ENCODE results near the gene ALDH1L1. TPM values are rescaled to one million over a fixed set of nuclear protein-coding genes. Genes with fewer than 3 reads are reported as not detected.

ALDH1L1 gene
- total and polyA plus RNA-seq, 2 of the 4 experiments (the other 2 are of a cell fraction) = not detected

DNA sequence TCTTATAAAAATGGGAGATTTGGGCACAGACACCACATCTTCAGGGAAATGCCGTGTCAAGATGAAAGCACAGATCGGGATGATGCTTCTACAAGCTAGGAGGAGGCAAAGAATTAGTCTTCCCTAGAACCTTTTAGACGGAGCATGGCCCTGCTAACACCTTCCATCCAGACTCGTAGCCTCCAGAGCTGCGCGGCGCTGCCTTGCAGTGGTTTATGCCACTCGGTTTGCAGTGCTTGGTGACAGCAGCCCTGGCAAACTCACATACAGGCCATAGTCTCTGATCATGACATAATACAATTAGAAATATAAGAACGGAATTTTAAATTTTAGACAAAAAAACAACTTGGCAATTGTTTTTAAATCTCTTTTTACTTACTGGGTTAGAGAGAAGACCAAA is 59.3 kb downstream of the ALDH1L1 start:
- 0 out of 2 replicates have a peak, but pooled peaks cover 2% of the 10 kb centered on the region for H3K9me3 ChIP-seq (ENCODE audit: control insufficient read depth, insufficient read depth, low read length)
- no peak for ATAC-seq (ENCODE audit: low read depth)
- H4K20me1 ChIP-seq (ENCODE audit: insufficient read depth, low read length) = no peaks in the 10 kb centered on the region
- H4K8ac ChIP-seq (ENCODE audit: low read depth in 2 of 2, low read length in 2 of 2) = no peak overlapping the region
- H3K27ac ChIP-seq (ENCODE audit: insufficient read depth, low read length) = no peak overlapping the region
- no peaks in the 10 kb centered on the region for H3K36me3 ChIP-seq (ENCODE audit: control insufficient read depth, insufficient read depth, low read length)
- BruUV-seq (replicated peaks) = no TSS peak
- no peak overlapping the region for H2AFZ ChIP-seq (replicated peaks; ENCODE audit: low read length, poor library complexity)
- H2BK20ac ChIP-seq (ENCODE audit: low read depth, low read length) = no peak overlapping the region
- no peak overlapping the region for H2BK120ac ChIP-seq (ENCODE audit: low read depth, low read length)
- no peak overlapping the region for H3K4me3 ChIP-seq (ENCODE audit: insufficient read depth, low read depth, low read length)
- H3K18ac ChIP-seq (ENCODE audit: low read depth, low read length) = no peak overlapping the region
- no peaks in the 10 kb centered on the region for H3K4me1 ChIP-seq (ENCODE audit: control insufficient read depth, insufficient read depth, low read length)
- no peak overlapping the region for H2BK5ac ChIP-seq (ENCODE audit: low read depth, low read length, poor library complexity, severe bottlenecking)
- POLR2A ChIA-PET (ENCODE audit: unreplicated experiment) = no interaction called here
- 71% methylated on average over 1 of the region's 9 CpGs; no CpG with 5 or more reads in 1 of the 2 experiments for WGBS, 2 experiments (ENCODE audit: extremely low coverage in 2 of 2, insufficient read length in 1 of 2)
- CTCF ChIA-PET = interaction anchor here (1.4 to 2.1 kb wide), 2 partner anchors 12 to 14 kb away, joined by 4 to 5 read pairs; no protein-coding TSS in a partner anchor
- H3K9ac ChIP-seq (ENCODE audit: low read depth, low read length) = no peak overlapping the region
- no peak overlapping the region for H4K91ac ChIP-seq (ENCODE audit: insufficient read depth, low read depth, low read length)
- H3K4me2 ChIP-seq (ENCODE audit: low read depth, low read length) = no peak overlapping the region
- H2AK9ac ChIP-seq (replicated peaks; ENCODE audit: low read depth, low read length, poor library complexity) = no peak overlapping the region
- no peak overlapping the region for H3K14ac ChIP-seq (replicated peaks; ENCODE audit: low read depth, low read length)
- H4K5ac ChIP-seq (ENCODE audit: low read depth, low read length) = no peak overlapping the region
- peaks cover 53% of the 10 kb centered on the region for H3K27me3 ChIP-seq (ENCODE audit: control insufficient read depth, insufficient read depth, low read length)
- TF ChIP-seq NFE2L2 (IDR thresholded peaks at IDR 0.05; ENCODE audit: low read depth, low read length) = no peak
- no peak for TF ChIP-seq RAD21 (IDR thresholded peaks at IDR 0.05; ENCODE audit: low read length)
- TF ChIP-seq SMC3 (IDR thresholded peaks at IDR 0.05; ENCODE audit: low read depth, low read length) = no peak
- TF ChIP-seq CHD1 (IDR thresholded peaks at IDR 0.05; ENCODE audit: low read depth, low read length) = no peak
- TF ChIP-seq CEBPB (IDR thresholded peaks at IDR 0.05; ENCODE audit: low read depth, low read length) = no peak
- no peak for TF ChIP-seq RCOR1 (IDR thresholded peaks at IDR 0.05; ENCODE audit: insufficient replicate concordance, low read length)
- TF ChIP-seq FOS (IDR thresholded peaks at IDR 0.05; ENCODE audit: low read depth, low read length) = no peak
- TF ChIP-seq MAZ (IDR thresholded peaks at IDR 0.05; ENCODE audit: borderline replicate concordance, low read depth, low read length) = no peak
- TF ChIP-seq, protein P1, sequence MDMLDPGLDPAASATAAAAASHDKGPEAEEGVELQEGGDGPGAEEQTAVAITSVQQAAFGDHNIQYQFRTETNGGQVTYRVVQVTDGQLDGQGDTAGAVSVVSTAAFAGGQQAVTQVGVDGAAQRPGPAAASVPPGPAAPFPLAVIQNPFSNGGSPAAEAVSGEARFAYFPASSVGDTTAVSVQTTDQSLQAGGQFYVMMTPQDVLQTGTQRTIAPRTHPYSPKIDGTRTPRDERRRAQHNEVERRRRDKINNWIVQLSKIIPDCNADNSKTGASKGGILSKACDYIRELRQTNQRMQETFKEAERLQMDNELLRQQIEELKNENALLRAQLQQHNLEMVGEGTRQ (IDR thresholded peaks at IDR 0.05; ENCODE audit: low read depth, low read length) = no peak
- no peak for TF ChIP-seq MAFK (IDR thresholded peaks at IDR 0.05; ENCODE audit: low read depth, low read length)
- no peak for TF ChIP-seq MXI1 (IDR thresholded peaks at IDR 0.05; ENCODE audit: borderline replicate concordance, low read depth, low read length)
- TF ChIP-seq, protein P2, sequence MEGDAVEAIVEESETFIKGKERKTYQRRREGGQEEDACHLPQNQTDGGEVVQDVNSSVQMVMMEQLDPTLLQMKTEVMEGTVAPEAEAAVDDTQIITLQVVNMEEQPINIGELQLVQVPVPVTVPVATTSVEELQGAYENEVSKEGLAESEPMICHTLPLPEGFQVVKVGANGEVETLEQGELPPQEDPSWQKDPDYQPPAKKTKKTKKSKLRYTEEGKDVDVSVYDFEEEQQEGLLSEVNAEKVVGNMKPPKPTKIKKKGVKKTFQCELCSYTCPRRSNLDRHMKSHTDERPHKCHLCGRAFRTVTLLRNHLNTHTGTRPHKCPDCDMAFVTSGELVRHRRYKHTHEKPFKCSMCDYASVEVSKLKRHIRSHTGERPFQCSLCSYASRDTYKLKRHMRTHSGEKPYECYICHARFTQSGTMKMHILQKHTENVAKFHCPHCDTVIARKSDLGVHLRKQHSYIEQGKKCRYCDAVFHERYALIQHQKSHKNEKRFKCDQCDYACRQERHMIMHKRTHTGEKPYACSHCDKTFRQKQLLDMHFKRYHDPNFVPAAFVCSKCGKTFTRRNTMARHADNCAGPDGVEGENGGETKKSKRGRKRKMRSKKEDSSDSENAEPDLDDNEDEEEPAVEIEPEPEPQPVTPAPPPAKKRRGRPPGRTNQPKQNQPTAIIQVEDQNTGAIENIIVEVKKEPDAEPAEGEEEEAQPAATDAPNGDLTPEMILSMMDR (conservative IDR thresholded peaks at IDR 0.05; ENCODE audit: low read depth, low read length) = no peak
- TF ChIP-seq RFX5 (IDR thresholded peaks at IDR 0.05; ENCODE audit: low read depth, low read length) = no peak
- TF ChIP-seq, protein P3, sequence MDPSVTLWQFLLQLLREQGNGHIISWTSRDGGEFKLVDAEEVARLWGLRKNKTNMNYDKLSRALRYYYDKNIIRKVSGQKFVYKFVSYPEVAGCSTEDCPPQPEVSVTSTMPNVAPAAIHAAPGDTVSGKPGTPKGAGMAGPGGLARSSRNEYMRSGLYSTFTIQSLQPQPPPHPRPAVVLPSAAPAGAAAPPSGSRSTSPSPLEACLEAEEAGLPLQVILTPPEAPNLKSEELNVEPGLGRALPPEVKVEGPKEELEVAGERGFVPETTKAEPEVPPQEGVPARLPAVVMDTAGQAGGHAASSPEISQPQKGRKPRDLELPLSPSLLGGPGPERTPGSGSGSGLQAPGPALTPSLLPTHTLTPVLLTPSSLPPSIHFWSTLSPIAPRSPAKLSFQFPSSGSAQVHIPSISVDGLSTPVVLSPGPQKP (IDR thresholded peaks at IDR 0.05; ENCODE audit: borderline replicate concordance, low read depth, low read length) = no peak
- no peak for TF ChIP-seq BHLHE40 (IDR thresholded peaks at IDR 0.05; ENCODE audit: low read depth, low read length)
- no peak for TF ChIP-seq POLR2A (IDR thresholded peaks at IDR 0.05; ENCODE audit: low read depth, low read length)
- in situ Hi-C loops (cut with MboI; ENCODE audit: low sequenced_read_pairs) = no loop called here
- H3K4ac ChIP-seq (ENCODE audit: low read depth, low read length) = no peak overlapping the region
- no peak for DNase-seq
- no peaks in the 10 kb centered on the region for H3K9me1 ChIP-seq (ENCODE audit: insufficient read depth, low read length)
- H2BK15ac ChIP-seq (ENCODE audit: low read depth, low read length) = no peak overlapping the region
- no peak overlapping the region for H3K56ac ChIP-seq (ENCODE audit: extremely low read depth, insufficient read depth, low read length)
- intact Hi-C loops (cut with micrococcal nuclease) = no loop called here
- no peaks in the 10 kb centered on the region for H3K79me1 ChIP-seq (ENCODE audit: low read depth in 1 of 2, low read length in 2 of 2)
- dilution Hi-C loops (cut with HindIII; ENCODE audit: low sequenced_read_pairs, unreplicated experiment) = no loop called here
- no peak overlapping the region for H3K23ac ChIP-seq (ENCODE audit: low read depth, low read length)
- no peak overlapping the region for H2AK5ac ChIP-seq (ENCODE audit: low read depth, low read length)
